ENCODE measurements around the gene ALKBH1. TPM values are rescaled to one million over a fixed set of nuclear protein-coding genes. Genes with fewer than 3 reads are reported as not detected.

ALKBH1 gene
- total RNA-seq, 4 donors from 2014 or later: 9.7 to 12.7 (median 11.3) TPM

GRCh38 chr14:77648520-77649200 is 59.2 kb downstream of the ALKBH1 start:
- Histone ChIP-seq H3K27ac (no peak overlapping the region), H3K9me3 (no peaks in the 10 kb centered on the region), H3K4me3 (no peak overlapping the region), H3K4me1 (no peaks in the 10 kb centered on the region), H3K27me3 (no peaks in the 10 kb centered on the region), H3K36me3 (no peaks in the 10 kb centered on the region)
- ATAC-seq: no peak
- 33% methylated on average over 2 of the region's 2 CpGs; no CpG with 5 or more reads in 1 of the 2 donors for WGBS, 2 donors (ENCODE audit: low coverage in 1 of 2)
- TF ChIP-seq POLR2AphosphoS5 (IDR thresholded peaks at IDR 0.05) (no peak), EP300 (IDR thresholded peaks at IDR 0.05) (no peak), POLR2A (IDR thresholded peaks at IDR 0.05) (no peak)
- TF ChIP-seq, protein P1, sequence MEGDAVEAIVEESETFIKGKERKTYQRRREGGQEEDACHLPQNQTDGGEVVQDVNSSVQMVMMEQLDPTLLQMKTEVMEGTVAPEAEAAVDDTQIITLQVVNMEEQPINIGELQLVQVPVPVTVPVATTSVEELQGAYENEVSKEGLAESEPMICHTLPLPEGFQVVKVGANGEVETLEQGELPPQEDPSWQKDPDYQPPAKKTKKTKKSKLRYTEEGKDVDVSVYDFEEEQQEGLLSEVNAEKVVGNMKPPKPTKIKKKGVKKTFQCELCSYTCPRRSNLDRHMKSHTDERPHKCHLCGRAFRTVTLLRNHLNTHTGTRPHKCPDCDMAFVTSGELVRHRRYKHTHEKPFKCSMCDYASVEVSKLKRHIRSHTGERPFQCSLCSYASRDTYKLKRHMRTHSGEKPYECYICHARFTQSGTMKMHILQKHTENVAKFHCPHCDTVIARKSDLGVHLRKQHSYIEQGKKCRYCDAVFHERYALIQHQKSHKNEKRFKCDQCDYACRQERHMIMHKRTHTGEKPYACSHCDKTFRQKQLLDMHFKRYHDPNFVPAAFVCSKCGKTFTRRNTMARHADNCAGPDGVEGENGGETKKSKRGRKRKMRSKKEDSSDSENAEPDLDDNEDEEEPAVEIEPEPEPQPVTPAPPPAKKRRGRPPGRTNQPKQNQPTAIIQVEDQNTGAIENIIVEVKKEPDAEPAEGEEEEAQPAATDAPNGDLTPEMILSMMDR (IDR thresholded peaks at IDR 0.05): no peak

- TF ChIP-seq POLR2AphosphoS5 (IDR thresholded peaks at IDR 0.05): no peak
- TF ChIP-seq, protein P1 (IDR thresholded peaks at IDR 0.05): no peak
- no peak for TF ChIP-seq EP300 (IDR thresholded peaks at IDR 0.05)
- TF ChIP-seq POLR2A (IDR thresholded peaks at IDR 0.05): no peak
- no peak for ATAC-seq
- WGBS, 2 donors (ENCODE audit: low coverage in 1 of 2): 55 to 95% methylated on average over 2 of the region's 2 CpGs
- Histone ChIP-seq H3K9me3 (no peaks in the 10 kb centered on the region), H3K27ac (no peak overlapping the region), H3K4me1 (no peaks in the 10 kb centered on the region), H3K36me3 (no peaks in the 10 kb centered on the region), H3K27me3 (no peaks in the 10 kb centered on the region), H3K4me3 (no peak overlapping the region)
Observed at GRCh38 chr14:77647853-77648252, 60.0 kb downstream of the ALKBH1 start.

- Histone ChIP-seq H3K9me3 (no peaks in the 10 kb centered on the region), H3K27me3 (no peaks in the 10 kb centered on the region), H3K36me3 (no peaks in the 10 kb centered on the region), H3K4me3 (no peak overlapping the region), H3K27ac (no peak overlapping the region), H3K4me1 (peaks cover 0 to 9% (median 3%) of the 10 kb centered on the region in 3 donors)
- TF ChIP-seq EP300 (IDR thresholded peaks at IDR 0.05) (no peak), POLR2A (IDR thresholded peaks at IDR 0.05) (no peak)
- 80 to 89% methylated on average over 3 to 4 of the region's 4 CpGs for WGBS, 2 donors (ENCODE audit: low coverage in 1 of 2)
- ATAC-seq: no peak
Observed at GRCh38 chr14:77646907-77647306, 60.9 kb downstream of the ALKBH1 start.

- TF ChIP-seq, protein P1 (IDR thresholded peaks at IDR 0.05): no peak
- no peak for TF ChIP-seq POLR2A (IDR thresholded peaks at IDR 0.05)
- no peak for TF ChIP-seq POLR2AphosphoS5 (IDR thresholded peaks at IDR 0.05)
- no peak for TF ChIP-seq EP300 (IDR thresholded peaks at IDR 0.05)
- H3K27me3 ChIP-seq: no peaks in the 10 kb centered on the region
- H3K9me3 ChIP-seq: no peaks in the 10 kb centered on the region
- no peak overlapping the region for H3K27ac ChIP-seq
- H3K4me3 ChIP-seq: no peak overlapping the region
- no peak for ATAC-seq
- H3K4me1 ChIP-seq: peaks cover 0 to 20% (median 3%) of the 10 kb centered on the region in 3 donors
- 81 to 87% methylated on average over 10 to 14 of the region's 15 CpGs for WGBS, 2 donors (ENCODE audit: low coverage in 1 of 2)
- H3K36me3 ChIP-seq: no peaks in the 10 kb centered on the region
Observed at GRCh38 chr14:77645520-77646230, 62.1 kb downstream of the ALKBH1 start.

DNA sequence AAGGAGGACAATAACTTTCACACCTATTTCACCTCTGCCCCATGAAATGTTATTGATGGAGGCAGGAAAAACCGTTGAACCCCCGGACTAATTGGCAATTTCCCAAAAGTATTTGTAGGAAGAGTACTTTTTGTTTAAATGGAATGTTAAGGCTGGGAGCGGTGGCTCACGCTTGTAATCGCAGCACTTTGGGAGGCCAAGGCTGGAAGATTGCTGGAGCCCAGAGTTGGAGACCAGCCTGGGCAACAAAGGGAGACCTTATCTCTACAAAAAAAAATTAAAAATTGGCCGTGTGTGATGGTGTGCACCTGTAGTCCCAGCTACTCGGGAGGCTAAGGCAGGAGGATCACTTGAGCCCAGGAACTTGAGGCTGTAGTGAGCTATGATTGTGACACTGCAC is 65.4 kb downstream of the ALKBH1 start:
- no peaks in the 10 kb centered on the region for H3K27me3 ChIP-seq
- H3K27ac ChIP-seq: peak overlapping the region in 3 of 4 donors; percentile 79 to 83 (median 80)
- no peaks in the 10 kb centered on the region for H3K36me3 ChIP-seq
- peaks cover 0 to 20% (median 3%) of the 10 kb centered on the region in 3 donors for H3K4me1 ChIP-seq
- no peaks in the 10 kb centered on the region for H3K9me3 ChIP-seq
- WGBS, 2 donors (ENCODE audit: low coverage in 1 of 2): 46 to 54% methylated on average over 5 to 7 of the region's 7 CpGs
- peak overlapping the region; percentile 17 to 52 for H3K4me3 ChIP-seq
- ATAC-seq: no peak
- TF ChIP-seq POLR2A (IDR thresholded peaks at IDR 0.05): no peak
- TF ChIP-seq, protein P1 (IDR thresholded peaks at IDR 0.05): no peak
- TF ChIP-seq EP300 (IDR thresholded peaks at IDR 0.05): no peak
- TF ChIP-seq POLR2AphosphoS5 (IDR thresholded peaks at IDR 0.05): no peak
